GM21360 (cell line): ENCODE measurements around the gene FXYD1.

ENCODE experiments used
- ATAC-seq: cut with Tn5 transposase; IDR thresholded peaks from one replicate; pipeline ENCODE4 v1.9.1; 2021; ENCODE audit warnings: mild to moderate bottlenecking, moderate library complexity; ENCODE audit not compliant: unreplicated experiment

The FXYD1 gene

DNA sequence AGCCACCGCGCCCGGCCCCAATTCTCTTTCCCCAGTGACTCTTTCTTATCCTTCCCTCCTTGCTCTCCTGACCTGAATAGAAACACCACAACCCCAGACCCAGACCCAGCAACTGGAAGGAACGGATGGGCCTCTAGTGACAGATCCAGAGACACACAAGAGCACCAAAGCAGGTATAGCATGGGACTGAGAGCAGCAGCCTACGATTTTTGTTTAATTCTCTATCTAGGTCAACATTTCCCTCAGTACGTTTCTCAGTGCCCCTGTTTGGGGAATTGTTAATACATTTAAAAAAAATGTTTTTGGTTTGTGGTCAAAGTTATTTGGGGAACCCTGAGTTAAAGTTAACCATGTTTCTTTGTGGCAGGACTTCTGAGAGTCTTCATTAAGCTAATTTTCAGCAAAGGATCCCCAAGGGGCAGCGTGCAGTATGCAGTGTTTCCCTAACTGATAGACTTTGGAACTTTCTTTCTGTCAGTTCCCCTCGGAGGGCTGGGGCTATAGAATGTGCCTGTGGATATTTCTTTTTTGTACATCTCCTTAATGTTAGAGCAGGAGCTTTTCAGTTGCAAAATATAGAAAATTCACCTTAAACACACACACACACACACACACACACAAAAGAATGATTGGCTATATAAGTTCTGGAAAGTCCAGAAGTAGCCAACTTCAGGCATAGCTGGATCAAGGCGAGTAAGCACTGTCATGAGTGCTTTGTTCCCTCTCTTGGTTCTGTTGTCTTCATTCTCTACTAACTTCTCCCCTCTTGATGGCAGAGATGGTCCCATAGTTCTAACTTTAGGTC is 22.2 kb downstream of the FXYD1 start:
- no peak for ATAC-seq

DNA sequence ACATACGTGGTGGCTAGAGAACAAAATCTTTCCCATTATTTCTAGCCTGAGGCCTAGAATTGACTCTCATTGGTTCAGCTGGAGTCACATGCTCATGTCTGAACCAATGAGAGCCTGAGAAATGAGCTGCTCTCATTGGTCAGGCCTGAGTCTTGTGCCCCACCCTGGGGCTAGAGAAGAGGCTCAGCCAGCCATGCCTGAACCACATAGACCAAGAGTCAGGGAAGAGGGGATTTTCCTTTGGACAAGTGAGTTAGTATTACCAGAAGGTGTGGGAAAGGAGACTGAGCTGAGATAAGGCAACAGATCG is 22.8 kb downstream of the FXYD1 start:
- ATAC-seq, result no peak

DNA sequence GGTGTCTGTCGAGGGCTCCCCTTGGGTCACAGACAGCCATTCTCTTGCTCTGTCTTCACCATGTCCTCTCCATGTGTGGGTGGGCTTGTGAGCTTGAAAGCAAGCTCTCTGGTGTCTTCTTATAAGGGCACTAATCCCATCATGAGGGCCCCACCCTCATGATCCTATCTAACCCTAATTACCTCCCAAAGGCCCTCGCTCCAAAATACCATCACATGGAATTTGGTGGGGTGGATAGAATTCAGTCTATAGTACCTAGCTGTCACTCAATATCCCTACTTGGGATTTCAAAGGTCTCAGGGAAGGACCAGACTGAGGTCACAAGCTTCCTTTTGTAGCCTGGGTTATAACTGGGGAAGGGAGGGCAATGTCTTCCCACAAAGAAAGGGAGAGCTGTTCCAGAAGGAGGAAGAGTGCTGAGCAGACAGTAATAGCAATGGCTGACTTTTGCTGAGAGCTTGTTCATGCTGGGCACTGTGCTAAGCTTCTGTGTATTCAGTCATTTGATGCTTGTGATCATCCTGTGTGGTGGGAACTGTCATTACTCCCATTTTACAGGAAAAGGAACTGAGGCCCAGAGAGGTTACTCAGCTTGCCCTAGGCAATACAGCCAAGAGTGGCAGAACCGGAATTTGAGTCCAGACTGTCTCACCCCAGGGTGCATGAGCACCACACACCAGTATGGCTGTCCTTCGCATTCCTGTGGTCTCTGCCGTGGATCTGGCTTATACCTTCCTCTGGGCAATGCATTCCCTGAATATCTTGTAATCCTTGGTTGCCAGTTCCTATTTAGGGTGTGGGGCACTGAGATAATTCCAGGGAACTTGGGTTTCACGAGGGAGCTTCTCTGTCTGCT is 24.1 kb downstream of the FXYD1 start:
- ATAC-seq, result no peak

DNA sequence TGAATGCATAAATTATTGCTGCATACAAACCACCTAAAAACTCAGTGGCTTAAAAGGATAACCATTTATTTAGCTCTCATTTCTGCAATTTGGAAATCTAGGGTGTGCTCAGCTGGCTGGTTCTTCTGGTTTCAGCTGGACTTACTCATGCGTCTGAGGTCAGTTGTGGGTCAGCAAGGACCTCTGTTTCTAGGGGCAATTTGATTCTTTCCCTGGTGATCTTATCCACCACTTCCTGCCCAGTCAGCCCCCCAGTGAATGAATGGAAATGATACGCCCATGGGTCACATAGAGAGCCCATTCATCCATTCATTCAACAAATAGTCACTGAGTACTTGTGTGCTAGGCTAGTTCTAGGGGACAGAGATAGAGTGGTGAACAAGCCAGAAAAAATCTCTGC is 25.8 kb downstream of the FXYD1 start:
- no peak for ATAC-seq

DNA sequence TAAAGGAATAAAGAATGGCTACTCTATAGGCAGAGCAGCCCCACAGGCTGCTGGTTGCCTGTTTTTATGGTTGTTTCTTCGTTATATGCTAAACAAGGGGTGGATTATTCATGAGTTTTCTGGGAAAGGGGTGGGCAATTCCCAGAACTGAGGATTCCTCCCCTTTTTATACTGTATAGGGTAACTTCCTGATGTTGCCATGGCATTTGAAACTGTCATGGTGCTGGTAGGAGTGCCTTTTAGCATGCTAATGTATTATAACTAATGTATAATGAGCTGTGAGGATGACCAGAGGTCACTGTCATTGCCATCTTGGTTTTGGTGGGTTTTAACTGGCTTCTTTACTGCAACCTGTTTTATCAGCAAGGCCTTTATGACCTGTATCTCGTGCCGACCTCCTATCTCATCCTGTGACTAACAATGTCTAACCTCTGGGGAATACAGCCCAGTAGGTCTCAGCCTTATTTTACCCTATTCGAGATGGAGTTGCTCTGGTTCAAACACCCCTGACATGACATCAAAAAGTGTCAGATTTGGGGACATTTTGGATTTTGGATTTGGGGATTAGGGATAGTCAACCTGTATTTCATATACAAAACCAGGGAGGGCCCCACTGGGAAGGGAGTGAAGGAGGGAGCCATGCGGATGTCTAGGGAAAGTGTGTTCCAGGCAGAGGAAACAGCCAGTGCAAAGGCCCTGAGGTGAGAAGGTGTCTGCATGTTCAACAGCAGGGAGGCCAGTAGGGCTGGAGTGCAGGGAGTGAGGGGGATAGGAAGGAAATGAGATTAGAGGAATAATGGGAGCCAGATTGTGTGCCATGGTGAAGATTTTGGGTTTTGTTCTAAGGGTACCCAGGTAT is 26.8 kb downstream of the FXYD1 start:
- no peak for ATAC-seq

DNA sequence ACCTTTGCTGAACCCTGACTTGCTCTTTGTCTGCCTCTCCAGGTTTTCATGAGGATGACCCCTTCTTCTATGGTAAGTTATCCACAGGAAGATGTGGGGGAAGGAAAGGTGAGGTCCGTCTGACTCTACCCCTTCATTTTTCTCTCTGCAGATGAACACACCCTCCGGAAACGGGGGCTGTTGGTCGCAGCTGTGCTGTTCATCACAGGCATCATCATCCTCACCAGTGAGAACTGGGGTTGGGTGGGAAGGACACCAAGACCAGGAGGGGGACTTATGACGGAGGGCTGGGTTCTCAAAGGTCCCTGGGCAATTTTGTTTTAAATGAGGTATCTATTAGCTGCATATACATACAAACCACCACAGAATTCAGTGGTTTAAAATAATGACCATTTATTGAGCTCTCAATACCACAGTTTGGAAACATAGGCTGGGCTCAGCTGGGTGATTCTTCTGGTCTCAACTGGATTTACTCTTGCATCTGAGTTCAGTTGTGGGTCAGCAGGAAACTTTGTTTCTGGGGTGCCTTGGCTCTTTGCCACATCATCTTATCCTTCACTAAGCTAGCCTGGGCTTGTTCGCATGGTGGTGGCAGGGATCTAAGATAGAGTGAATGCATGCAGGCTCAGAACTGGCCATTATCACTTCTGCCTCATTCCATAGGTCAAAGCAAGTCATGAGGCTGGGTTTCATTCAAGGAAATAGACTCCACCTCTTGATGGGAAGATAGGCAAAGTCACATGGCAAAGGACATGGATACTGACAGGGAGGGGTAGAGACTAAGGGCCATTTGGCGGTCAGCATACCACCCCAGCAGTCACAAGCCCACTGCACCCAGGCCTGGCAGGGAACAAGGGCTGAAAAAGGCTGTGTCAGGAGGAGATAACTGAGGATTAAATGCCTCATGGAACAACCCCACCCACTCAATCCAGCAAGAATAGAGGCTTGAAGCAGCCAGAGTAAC is 27.8 kb downstream of the FXYD1 start:
- no peak for ATAC-seq

DNA sequence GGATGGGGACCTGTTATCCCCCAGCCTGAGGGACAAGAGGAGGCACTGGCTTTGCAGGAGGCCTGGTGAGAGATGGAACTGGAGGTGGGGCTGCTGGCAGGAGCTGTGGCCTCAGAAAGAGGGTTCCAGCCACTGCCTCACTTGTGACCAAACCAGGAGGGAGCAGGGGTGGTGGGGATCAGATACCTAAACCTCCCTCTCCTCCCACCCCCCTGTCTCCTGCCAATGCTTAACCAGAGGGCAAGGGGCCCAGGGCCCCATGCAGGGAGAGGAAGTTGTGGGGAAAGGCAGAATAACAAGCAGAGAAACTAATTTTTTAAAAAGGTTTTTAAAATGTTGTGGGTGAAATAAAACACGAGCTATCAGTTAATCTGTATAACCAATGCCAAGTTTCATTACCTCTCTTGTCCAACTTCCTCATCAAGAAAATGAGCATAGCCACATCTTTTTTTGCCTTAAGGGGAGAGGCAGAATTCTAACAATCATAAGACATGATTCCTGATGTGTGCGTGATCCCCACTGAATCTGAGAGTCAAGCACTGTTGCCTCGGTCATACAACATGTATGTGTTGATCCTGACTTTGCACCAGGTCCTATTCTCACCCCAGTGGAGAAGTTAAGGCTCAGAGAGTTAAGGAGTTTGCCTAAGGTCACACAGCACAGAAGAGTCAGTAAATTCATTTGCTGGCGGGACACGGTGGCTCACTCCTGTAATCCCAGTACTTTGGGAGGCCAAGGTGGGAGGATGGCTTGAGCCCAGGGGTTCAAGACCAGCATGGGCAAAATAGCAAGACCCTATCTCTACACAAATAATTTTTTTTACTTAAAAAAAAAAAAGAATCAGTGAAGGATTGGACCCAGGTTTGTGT is 28.9 kb downstream of the FXYD1 start:
- no peak for ATAC-seq

DNA sequence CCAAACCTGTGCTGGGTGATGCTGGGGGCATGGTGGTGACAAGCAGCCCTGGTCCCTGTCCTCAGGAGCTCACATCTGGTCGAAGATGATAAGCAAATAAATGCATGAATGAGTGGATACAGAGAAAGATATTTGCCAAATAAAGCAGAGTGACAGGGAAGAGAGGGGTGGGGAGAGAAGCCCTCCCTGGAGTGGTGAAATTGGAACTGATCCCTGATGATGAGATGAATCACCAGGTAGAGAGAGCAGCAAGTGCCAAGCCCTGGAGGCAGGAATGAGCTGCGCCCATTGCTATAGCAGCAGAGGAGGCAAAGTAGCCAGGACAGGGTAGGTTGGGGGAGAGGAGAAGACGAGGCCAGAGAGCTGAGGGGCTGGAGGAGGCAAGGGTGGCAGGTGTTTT is 29.6 kb downstream of the FXYD1 start:
- ATAC-seq, result no peak

DNA sequence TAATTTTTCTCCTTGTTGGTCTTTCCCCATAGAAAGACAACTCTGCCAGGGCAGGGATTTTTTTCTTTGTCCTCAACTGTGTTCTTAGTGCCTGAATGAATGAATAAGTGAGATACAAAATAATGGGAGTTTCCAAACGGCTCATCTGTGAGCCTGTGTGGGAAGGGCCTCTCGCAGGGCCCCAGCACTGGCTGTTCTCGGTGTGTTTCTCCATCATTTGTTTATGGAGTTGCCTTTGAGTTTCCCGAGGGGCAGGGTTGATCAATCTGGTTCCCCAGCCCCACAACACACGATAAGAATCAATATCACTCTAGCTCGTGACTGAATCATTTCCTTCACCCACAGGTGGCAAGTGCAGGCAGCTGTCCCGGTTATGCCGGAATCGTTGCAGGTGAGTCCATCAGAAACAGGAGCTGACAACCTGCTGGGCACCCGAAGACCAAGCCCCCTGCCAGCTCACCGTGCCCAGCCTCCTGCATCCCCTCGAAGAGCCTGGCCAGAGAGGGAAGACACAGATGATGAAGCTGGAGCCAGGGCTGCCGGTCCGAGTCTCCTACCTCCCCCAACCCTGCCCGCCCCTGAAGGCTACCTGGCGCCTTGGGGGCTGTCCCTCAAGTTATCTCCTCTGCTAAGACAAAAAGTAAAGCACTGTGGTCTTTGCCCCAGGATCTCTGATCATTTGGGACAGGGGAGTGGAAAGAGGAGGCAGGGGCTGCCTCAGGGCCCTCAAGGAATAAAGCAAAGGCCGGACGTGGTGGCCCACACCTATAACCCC is 30.8 kb downstream of the FXYD1 start:
- ATAC-seq, result no peak

DNA sequence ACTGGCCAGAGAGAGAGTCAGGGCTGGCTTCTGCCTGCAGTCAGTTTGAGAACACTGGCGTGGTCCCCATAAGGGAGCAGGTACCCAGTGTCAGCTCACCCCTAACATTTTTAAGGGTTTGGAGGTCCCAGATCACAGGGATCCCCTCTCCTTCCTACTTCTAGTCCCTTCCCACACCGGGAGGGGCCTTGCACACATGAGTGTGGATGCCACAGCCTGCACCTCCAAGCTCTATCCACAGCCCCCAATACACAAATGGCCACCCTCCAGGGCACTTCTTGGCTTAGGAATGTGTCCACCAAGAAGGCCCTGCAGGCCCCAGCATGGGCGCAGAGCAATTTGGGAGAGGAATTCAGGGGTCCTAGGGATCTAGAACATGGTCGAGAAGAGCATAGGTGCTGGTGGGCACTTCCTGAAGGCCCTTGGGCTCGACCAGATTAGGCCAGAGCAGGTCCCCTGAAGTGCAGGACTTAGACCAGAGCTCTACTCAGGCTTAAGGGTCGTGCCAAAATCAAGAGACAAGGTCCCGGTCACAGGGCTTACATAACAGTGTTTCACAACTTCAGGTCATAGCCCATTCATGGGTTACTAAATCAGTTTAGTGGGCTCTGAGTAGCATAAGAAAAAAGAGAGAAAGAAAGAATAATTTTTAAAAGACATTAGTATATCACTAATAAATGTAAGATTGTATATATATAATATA is 31.9 kb downstream of the FXYD1 start:
- ATAC-seq, result no peak

DNA sequence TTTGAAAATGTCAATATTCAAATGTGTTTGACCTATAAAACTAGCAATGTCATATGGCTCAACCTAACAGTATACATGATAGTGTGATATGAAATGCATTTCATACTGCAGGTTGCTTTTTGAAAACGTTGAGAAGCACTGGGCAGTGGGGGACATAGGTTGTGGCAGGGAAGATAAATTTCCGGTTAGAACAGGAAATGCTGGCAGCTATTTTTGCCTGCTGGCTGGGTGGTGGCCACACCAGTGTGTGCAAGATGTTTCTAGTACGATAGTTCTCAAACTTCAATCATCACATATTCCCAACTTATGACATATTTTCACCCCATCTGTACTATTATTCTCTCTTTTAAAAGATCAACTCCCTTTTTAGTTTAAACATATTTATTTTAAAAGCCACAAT is 33.1 kb downstream of the FXYD1 start:
- ATAC-seq, result no peak

DNA sequence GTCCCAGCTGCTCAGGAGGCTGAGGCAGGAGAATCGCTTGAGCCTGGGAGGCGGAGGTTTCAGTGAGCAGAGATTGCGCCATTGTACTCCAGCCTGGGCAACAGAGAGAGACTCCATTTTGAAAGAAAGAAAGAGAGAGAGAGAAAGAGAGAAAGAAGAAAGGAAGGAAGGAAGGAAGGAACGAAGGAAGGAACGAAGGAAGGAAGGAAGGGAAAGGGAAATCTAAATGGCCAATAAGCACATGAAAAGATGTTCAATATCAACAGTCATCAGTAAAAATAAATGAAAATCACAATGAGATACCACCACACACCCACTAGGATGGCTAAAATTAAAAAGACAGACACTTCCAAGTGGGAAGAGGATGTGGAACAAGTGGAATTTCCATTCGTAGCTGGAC is 35.6 kb downstream of the FXYD1 start:
- ATAC-seq, result no peak

DNA sequence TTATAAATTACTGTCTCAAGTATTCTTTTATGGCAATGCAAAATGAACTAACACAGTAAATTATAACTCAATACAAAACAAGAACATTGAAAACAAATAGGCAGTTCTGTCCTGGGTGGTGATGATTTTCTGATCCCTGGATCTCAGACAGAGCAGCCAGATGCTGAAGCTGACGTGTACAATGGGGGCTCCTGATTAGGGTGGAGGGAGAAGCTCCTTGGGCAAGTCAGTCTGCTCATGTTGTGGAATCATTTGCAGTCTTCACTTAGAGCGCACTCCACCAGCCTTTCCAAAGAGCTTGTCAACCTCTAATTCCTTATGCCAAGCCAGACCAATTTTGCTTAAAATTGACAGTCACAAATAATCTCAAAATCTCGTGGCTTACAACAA is 37.6 kb downstream of the FXYD1 start:
- no peak for ATAC-seq

DNA sequence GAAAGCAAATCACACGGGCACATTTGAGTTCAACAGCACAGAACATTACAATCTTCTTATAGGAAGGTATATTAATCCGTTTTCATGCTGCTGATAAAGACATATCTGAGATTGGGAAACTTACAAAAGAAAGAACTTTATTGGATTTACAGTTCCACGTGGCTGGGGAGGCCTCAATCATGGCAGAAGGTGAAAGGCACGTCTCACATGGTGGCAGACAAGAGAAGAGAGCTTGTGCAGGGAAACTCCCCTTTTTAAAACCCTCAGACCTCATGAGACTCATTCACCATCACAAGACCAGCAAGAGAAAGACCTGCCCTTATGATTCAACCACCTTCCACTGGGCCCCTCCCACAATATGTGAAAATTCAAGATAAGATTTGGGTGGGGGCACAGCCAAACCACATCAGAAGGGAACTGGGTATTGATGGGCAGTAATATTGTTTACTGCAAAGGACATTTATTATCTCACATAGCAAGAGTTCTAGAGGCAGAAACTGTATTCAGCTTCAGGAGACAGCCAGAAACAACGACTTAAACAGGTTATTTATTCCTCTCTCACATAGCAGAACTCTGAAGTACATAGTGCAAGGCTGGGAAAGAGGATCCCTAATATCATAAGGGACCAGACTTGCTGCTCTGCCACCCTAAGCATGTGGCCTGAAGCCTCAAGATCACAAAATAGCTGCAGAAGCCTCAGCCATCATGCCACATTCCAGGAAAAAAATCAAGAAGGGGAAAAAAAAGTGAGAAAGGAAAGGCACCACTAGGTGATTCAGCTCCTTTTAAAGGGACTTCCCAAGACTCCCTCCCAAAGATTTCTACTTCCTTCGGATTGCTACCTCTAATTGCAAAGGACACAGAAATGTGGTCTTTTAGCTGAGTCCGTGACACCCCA is 39.0 kb downstream of the FXYD1 start:
- ATAC-seq, result no peak

DNA sequence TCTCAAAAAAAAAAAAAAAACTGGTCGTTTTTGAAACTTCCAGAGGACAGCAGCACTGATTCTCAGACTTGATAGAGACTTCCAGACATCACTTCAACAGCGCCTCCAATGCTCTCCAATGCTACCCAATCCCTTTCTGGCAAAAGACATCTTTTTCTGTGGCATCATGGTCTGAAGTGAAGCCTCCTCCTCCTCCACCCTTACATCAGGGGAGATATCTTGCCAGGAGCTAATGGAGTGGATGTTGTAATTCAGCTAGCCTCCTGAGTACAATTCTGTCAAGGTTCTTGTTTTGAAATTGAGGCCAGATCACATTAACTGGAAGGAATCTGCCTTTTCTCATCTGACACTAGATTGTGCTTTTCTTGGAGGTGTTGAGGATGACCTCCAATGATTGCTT is 40.1 kb downstream of the FXYD1 start:
- ATAC-seq, result no peak

DNA sequence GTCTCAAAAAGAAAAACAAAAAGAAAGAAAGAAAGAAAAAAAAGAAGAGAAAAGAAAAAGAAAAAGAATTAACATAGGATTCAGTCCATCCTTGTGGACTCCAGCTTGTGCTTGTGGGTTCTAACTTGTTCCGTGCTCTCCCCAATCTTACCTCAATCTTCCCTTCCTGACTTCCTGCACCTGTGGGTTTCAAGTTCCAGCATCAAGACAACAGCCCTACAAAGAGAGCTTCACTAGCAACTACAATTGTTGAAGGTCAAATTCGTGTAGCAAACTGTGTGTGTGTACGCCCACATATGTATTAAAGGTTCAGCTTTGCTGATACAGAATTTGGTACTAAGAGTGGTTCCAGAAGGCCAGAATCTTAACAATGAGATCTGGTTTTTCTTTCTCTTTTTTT is 41.2 kb downstream of the FXYD1 start:
- no peak for ATAC-seq

DNA sequence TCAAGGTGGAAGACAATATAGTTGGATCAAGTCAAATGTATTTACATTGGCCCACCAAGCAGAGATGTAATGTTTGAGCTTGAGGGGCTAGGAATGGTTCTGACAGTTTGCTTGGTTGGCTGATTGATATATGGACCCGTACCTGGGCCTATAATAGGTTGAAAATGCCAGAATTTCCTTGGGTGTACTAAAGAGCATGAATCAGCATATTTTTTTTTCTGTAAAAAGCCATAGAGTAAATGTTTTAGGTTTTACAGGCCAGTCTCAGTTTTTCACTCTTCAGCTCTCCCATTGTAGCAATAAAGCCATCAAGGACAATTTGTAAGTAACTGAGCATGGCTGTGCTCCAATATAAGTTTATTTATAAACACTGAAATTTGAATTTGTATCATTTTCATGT is 42.8 kb downstream of the FXYD1 start:
- ATAC-seq, result no peak
